ENCODE results near the gene TRERF1.

GRCh38 chr6:42193491-42193894 lies 258.2 kb downstream of the TRERF1 start:
- no peak for TF ChIP-seq SMAD4 (CRISPR knock-in tag; IDR thresholded peaks at IDR 0.05)
- TF ChIP-seq CTCF (IDR thresholded peaks at IDR 0.05), result no peak
- no peak for TF ChIP-seq ATF3 (CRISPR knock-in tag; conservative IDR thresholded peaks at IDR 0.05)
- no peak for TF ChIP-seq USF2 (CRISPR knock-in tag; IDR thresholded peaks at IDR 0.05)
- no peak for TF ChIP-seq CREB1 (CRISPR knock-in tag; IDR thresholded peaks at IDR 0.05)
- no peak for TF ChIP-seq SP1 (CRISPR knock-in tag; conservative IDR thresholded peaks at IDR 0.05)
- no peak for TF ChIP-seq JUN (CRISPR knock-in tag; IDR thresholded peaks at IDR 0.05)
- TF ChIP-seq OVOL2 (CRISPR knock-in tag; IDR thresholded peaks at IDR 0.05; ENCODE audit: borderline replicate concordance), result no peak
- TF ChIP-seq FOXJ3 (CRISPR knock-in tag; IDR thresholded peaks at IDR 0.05; ENCODE audit: borderline replicate concordance), result no peak
- no peak for TF ChIP-seq ZNF512 (CRISPR knock-in tag; IDR thresholded peaks at IDR 0.05; ENCODE audit: borderline replicate concordance)

Data from WTC11 (cell line).